ENCODE measurements around the gene PDE4D. TPM values are rescaled to one million over a fixed set of nuclear protein-coding genes. Genes with fewer than 3 reads are reported as not detected.

The PDE4D gene
- total and polyA plus RNA-seq, 2 of the 4 experiments (the other 2 are of a cell fraction), result 1.4 to 7.9 TPM

GRCh38 chr5:59358005-59358861, 535.3 kb downstream of the PDE4D start:
- H2BK15ac ChIP-seq (ENCODE audit: low read depth, low read length), result no peak overlapping the region
- no peak overlapping the region for H3K14ac ChIP-seq (replicated peaks; ENCODE audit: low read depth, low read length)
- no peak overlapping the region for H2AK5ac ChIP-seq (ENCODE audit: low read depth, low read length)
- no peak overlapping the region for H4K8ac ChIP-seq (ENCODE audit: low read depth in 2 of 2, low read length in 2 of 2)
- H3K56ac ChIP-seq (ENCODE audit: extremely low read depth, insufficient read depth, low read length), result no peak overlapping the region
- dilution Hi-C loops (cut with HindIII; ENCODE audit: low sequenced_read_pairs, unreplicated experiment) (loop anchor here (25.0 kb wide), 1 partner anchor 171 kb away; no protein-coding TSS in a partner anchor), in situ Hi-C loops (cut with MboI; ENCODE audit: low sequenced_read_pairs) (loop anchor here (25.0 kb wide), 1 partner anchor 471 kb away; no protein-coding TSS in a partner anchor), intact Hi-C loops (cut with micrococcal nuclease) (no loop called here)
- ChIA-PET POLR2A (ENCODE audit: unreplicated experiment) (no interaction called here), CTCF (interaction anchor here (2.6 kb wide), 1 partner anchor 10 kb away, joined by 11 read pairs; no protein-coding TSS in a partner anchor)
- H3K9me1 ChIP-seq (ENCODE audit: insufficient read depth, low read length), result no peaks in the 10 kb centered on the region
- no peaks in the 10 kb centered on the region; the same call in 1 of the 2 replicates for H3K27me3 ChIP-seq (ENCODE audit: control insufficient read depth, insufficient read depth, low read length)
- no peak overlapping the region for H3K27ac ChIP-seq (ENCODE audit: insufficient read depth, low read length)
- H4K20me1 ChIP-seq (ENCODE audit: insufficient read depth, low read length), result no peaks in the 10 kb centered on the region
- no peak overlapping the region for H2BK5ac ChIP-seq (ENCODE audit: low read depth, low read length, poor library complexity, severe bottlenecking)
- ATAC-seq (ENCODE audit: low read depth) (peak; percentile 42), DNase-seq (peak; percentile 16)
- WGBS, 2 experiments (ENCODE audit: extremely low coverage in 2 of 2, insufficient read length in 1 of 2), result 48% methylated on average over 3 of the region's 5 CpGs; no CpG with 5 or more reads in 1 of the 2 experiments
- H3K23ac ChIP-seq (ENCODE audit: low read depth, low read length), result no peak overlapping the region
- H3K4me2 ChIP-seq (ENCODE audit: low read depth, low read length), result no peak overlapping the region
- H4K91ac ChIP-seq (ENCODE audit: insufficient read depth, low read depth, low read length), result no peak overlapping the region
- H2AFZ ChIP-seq (replicated peaks; ENCODE audit: low read length, poor library complexity), result no peak overlapping the region
- H3K4ac ChIP-seq (ENCODE audit: low read depth, low read length), result no peak overlapping the region
- no peak overlapping the region for H3K18ac ChIP-seq (ENCODE audit: low read depth, low read length)
- H2BK20ac ChIP-seq (ENCODE audit: low read depth, low read length), result no peak overlapping the region
- no peaks in the 10 kb centered on the region for H3K79me1 ChIP-seq (ENCODE audit: low read depth in 1 of 2, low read length in 2 of 2)
- no peaks in the 10 kb centered on the region for H3K9me3 ChIP-seq (ENCODE audit: control insufficient read depth, insufficient read depth, low read length)
- H2AK9ac ChIP-seq (replicated peaks; ENCODE audit: low read depth, low read length, poor library complexity), result no peak overlapping the region
- TF ChIP-seq CTCF (conservative IDR thresholded peaks at IDR 0.05; ENCODE audit: low read depth, low read length) (no peak), RCOR1 (IDR thresholded peaks at IDR 0.05; ENCODE audit: insufficient replicate concordance, low read length) (no peak), RAD21 (IDR thresholded peaks at IDR 0.05; ENCODE audit: low read length) (no peak), MAZ (IDR thresholded peaks at IDR 0.05; ENCODE audit: borderline replicate concordance, low read depth, low read length) (no peak), CHD1 (IDR thresholded peaks at IDR 0.05; ENCODE audit: low read depth, low read length) (no peak), CEBPB (IDR thresholded peaks at IDR 0.05; ENCODE audit: low read depth, low read length) (no peak), USF2 (IDR thresholded peaks at IDR 0.05; ENCODE audit: low read depth, low read length) (no peak), BHLHE40 (IDR thresholded peaks at IDR 0.05; ENCODE audit: low read depth, low read length) (no peak), NFE2L2 (IDR thresholded peaks at IDR 0.05; ENCODE audit: low read depth, low read length) (no peak), ELK1 (IDR thresholded peaks at IDR 0.05; ENCODE audit: borderline replicate concordance, low read depth, low read length) (no peak)
- no peak overlapping the region for H4K5ac ChIP-seq (ENCODE audit: low read depth, low read length)
- H3K9ac ChIP-seq (ENCODE audit: low read depth, low read length), result no peak overlapping the region
- BruUV-seq (replicated peaks), result no TSS peak
- H3K4me3 ChIP-seq (ENCODE audit: insufficient read depth, low read depth, low read length), result no peak overlapping the region
- no peaks in the 10 kb centered on the region for H3K4me1 ChIP-seq (ENCODE audit: control insufficient read depth, insufficient read depth, low read length)
- H2BK120ac ChIP-seq (ENCODE audit: low read depth, low read length), result no peak overlapping the region
- no peaks in the 10 kb centered on the region for H3K36me3 ChIP-seq (ENCODE audit: control insufficient read depth, insufficient read depth, low read length)

Data from IMR-90 (cell line).